GM18861 (cell line): ENCODE data around the gene ALPI.

Experiments
- ATAC-seq: cut with Tn5 transposase; IDR thresholded peaks from one replicate; pipeline ENCODE4 v1.9.1; 2021; ENCODE audit not compliant: unreplicated experiment

The ALPI gene

GRCh38 chr2:232495292-232495691, 39.3 kb downstream of the ALPI start:
- no peak for ATAC-seq

GRCh38 chr2:232496501-232497270, 40.7 kb downstream of the ALPI start:
- no peak for ATAC-seq

GRCh38 chr2:232497348-232497747, 41.4 kb downstream of the ALPI start:
- ATAC-seq, result no peak

- ATAC-seq, result no peak
These were observed 42.5 kb downstream of the ALPI start for GRCh38 chr2:232498452-232498851.

- ATAC-seq, result no peak
These were observed 45.4 kb downstream of the ALPI start for GRCh38 chr2:232501331-232501771.

GRCh38 chr2:232501794-232502390, 45.9 kb downstream of the ALPI start:
- ATAC-seq, result no peak

- no peak for ATAC-seq
These were observed 46.6 kb downstream of the ALPI start for GRCh38 chr2:232502511-232502910.

GRCh38 chr2:232502911-232503808, 47.2 kb downstream of the ALPI start:
- ATAC-seq, result no peak

- no peak for ATAC-seq
These were observed 47.9 kb downstream of the ALPI start for GRCh38 chr2:232503809-232504323.

GRCh38 chr2:232504438-232504837, 48.5 kb downstream of the ALPI start:
- no peak for ATAC-seq

GRCh38 chr2:232505856-232506255, 49.9 kb downstream of the ALPI start:
- ATAC-seq, result no peak

- ATAC-seq, result no peak
These were observed 50.8 kb downstream of the ALPI start for GRCh38 chr2:232506709-232507108.

- no peak for ATAC-seq
These were observed 52.3 kb downstream of the ALPI start for GRCh38 chr2:232508251-232508650.
